Psoas muscle (tissue), 8 donors: ENCODE data around the gene COL7A1. TPM values are rescaled to one million over a fixed set of nuclear protein-coding genes. Genes with fewer than 3 reads are reported as not detected.
A peak's percentile ranks its signal among the peaks of the same experiment; 100 is the strongest.

ENCODE experiments used
- ATAC-seq, 4 donors: fragments of 200-7000 bp; cut with Tn5 transposase; one replicate each; pipeline ENCODE4 v1.9.1; 2020; ENCODE audit warnings: moderate library complexity in 3 of 4, mild to moderate bottlenecking in 2 of 4
- DNase-seq, 2 donors: peaks; one replicate each; pipeline ENCODE4 v3.0.0-alpha.2; 2020
- H3K27ac ChIP-seq: fragments of 200-600 bp; one replicate; pipeline ENCODE4 v1.8.0; 2022
- H3K27me3 ChIP-seq, 3 donors: fragments of 200-600 bp in 1 of 3; one replicate each; pipeline versions ENCODE4 v1.6.1 to v1.8.0; 2013 to 2022; ENCODE audit warnings: low read length in 2 of 3, mild to moderate bottlenecking in 2 of 3, moderate library complexity in 1 of 3; ENCODE audit not compliant: insufficient read depth in 3 of 3
- H3K36me3 ChIP-seq, 2 donors: fragments of 200-600 bp in 1 of 2; one replicate each; pipeline versions ENCODE4 v1.6.1 to v1.8.0; 2013 to 2022; ENCODE audit warnings: low read depth in 1 of 2, mild to moderate bottlenecking in 1 of 2, moderate library complexity in 1 of 2; ENCODE audit not compliant: insufficient read depth in 1 of 2
- H3K4me1 ChIP-seq: fragments of 200-600 bp; one replicate; pipeline ENCODE4 v1.8.0; 2022
- H3K4me3 ChIP-seq: fragments of 200-600 bp; one replicate; pipeline ENCODE4 v1.8.0; 2022; ENCODE audit warnings: mild to moderate bottlenecking
- H3K9me3 ChIP-seq: fragments of 200-600 bp; one replicate; pipeline ENCODE4 v1.8.0; 2022
- CTCF ChIP-seq: fragments of 200-600 bp; IDR thresholded peaks from one replicate; pipeline ENCODE4 v1.8.0; 2022; ENCODE audit warnings: antibody characterized with exemption
- WGBS, 3 donors: extraction: QIAGEN DNeasy Blood & Tissue Kit; methylation state at CpG; one replicate each; pipeline versions ENCODE4 v1.1.6 to v1.1.7; 2013; 5-methylcytosine and 5-hydroxymethylcytosine counted together
- intact Hi-C, 2 donors: fragments of 100-400 bp; cut with DNase I; formaldehyde crosslinking; loops; one replicate each; pipeline versions ENCODE4 v1.11.0 to v1.14.2; 2022
- polyA plus RNA-seq, 3 donors: library from polyadenylated mRNA; stranded (reverse); fragments of 200-250 nt; gene quantifications; one replicate each; pipeline ENCODE4 v1.2.3, GENCODE V29; 2013
- total RNA-seq, 4 donors: library from RNA; stranded (reverse); fragmentation: NEBNext Ultra II Directional in 2 of 4; extraction: Animal tissue kit (Norgen Biotek cat#: 25700) in 2 of 4; gene quantifications; one replicate each; pipeline versions ENCODE4 v1.2.1 to v1.2.4, GENCODE V29; 2021 to 2023
- donor health status: healthy with polysubstance abuse.
- donor health status: DM: no; HTN: no; CAD: no; lungs with moderate emphysema.
- donor health status: Bipolar disorder and iron deficiency.
- donor health status: healthy.
- donor health status: DM: yes; HTN: yes; CAD: no.
- donor health status: DM: no; HTN: no; CAD: no.
- donor health status: DM: no; HTN: no; CAD: no.
- donor health status: DM: yes; HTN: yes; CAD: no.

The COL7A1 gene
- total and polyA plus RNA-seq, 7 donors: 1.6 to 22.2 (median 5.1) TPM

- Histone ChIP-seq H3K27ac (no peak overlapping the region), H3K4me3 (no peak overlapping the region), H3K4me1 (peaks cover under 1% of the 10 kb centered on the region), H3K27me3 (no peaks in the 10 kb centered on the region), H3K9me3 (no peaks in the 10 kb centered on the region), H3K36me3 (no peaks in the 10 kb centered on the region)
- DNase-seq (peak; percentile 88 to 91), ATAC-seq (peak; percentile 93 to 99 (median 94))
- TF ChIP-seq CTCF: peak; percentile 94
- intact Hi-C loops: loop anchor here (1.0 to 5.0 kb wide), 4 partner anchors 42 to 277 kb away; no protein-coding TSS in a partner anchor
- 66 to 68% (median 67%) methylated on average over 10 of the region's 10 CpGs for WGBS, 3 donors
Observed at GRCh38 chr3:48548729-48549705, 46.1 kb downstream of the COL7A1 start.

- DNase-seq (no peak), ATAC-seq (no peak)
- no peaks in the 10 kb centered on the region for H3K27me3 ChIP-seq
- H3K4me1 ChIP-seq: peaks cover 9% of the 10 kb centered on the region
- H3K9me3 ChIP-seq: no peaks in the 10 kb centered on the region
- H3K36me3 ChIP-seq: no peaks in the 10 kb centered on the region
- no peak overlapping the region for H3K4me3 ChIP-seq
- no peak overlapping the region for H3K27ac ChIP-seq
- no peak for TF ChIP-seq CTCF
- 68 to 81% (median 77%) methylated on average over 5 of the region's 5 CpGs for whole genome bisulfite sequencing, 3 donors
- intact Hi-C loops: loop anchor here (1.0 to 5.0 kb wide), 4 partner anchors 41 to 276 kb away; no protein-coding TSS in a partner anchor
Observed at GRCh38 chr3:48548126-48548525, 47.0 kb downstream of the COL7A1 start.

- 76 to 77% (median 76%) methylated on average over 4 of the region's 4 CpGs for WGBS, 3 donors
- H3K36me3 ChIP-seq: no peaks in the 10 kb centered on the region
- H3K4me3 ChIP-seq: no peak overlapping the region
- peaks cover 17% of the 10 kb centered on the region for H3K4me1 ChIP-seq
- no peaks in the 10 kb centered on the region for H3K9me3 ChIP-seq
- TF ChIP-seq CTCF: no peak
- ATAC-seq (no peak), DNase-seq (no peak)
- intact Hi-C loops: loop anchor here in 1 of 2 donors (5.0 kb wide), 2 partner anchors 144 to 274 kb away; no protein-coding TSS in a partner anchor
- H3K27me3 ChIP-seq: no peaks in the 10 kb centered on the region
- H3K27ac ChIP-seq: no peak overlapping the region
Observed at GRCh38 chr3:48546203-48546829, 48.8 kb downstream of the COL7A1 start.

GRCh38 chr3:48544141-48544540, 51.0 kb downstream of the COL7A1 start:
- no peaks in the 10 kb centered on the region for H3K27me3 ChIP-seq
- DNase-seq (no peak), ATAC-seq (no peak)
- H3K4me1 ChIP-seq: peaks cover 17% of the 10 kb centered on the region
- no peak for TF ChIP-seq CTCF
- H3K36me3 ChIP-seq: no peaks in the 10 kb centered on the region
- no peak overlapping the region for H3K4me3 ChIP-seq
- WGBS, 3 donors: 69 to 88% (median 75%) methylated on average over 5 of the region's 5 CpGs
- H3K27ac ChIP-seq: no peak overlapping the region
- H3K9me3 ChIP-seq: no peaks in the 10 kb centered on the region
- intact Hi-C loops: no loop called here
